ENCODE data around the gene GALNT2. TPM values are rescaled to one million over a fixed set of nuclear protein-coding genes. Genes with fewer than 3 reads are reported as not detected.

The GALNT2 gene
- total and polyA plus RNA-seq, 2 of the 13 experiments (the other 11 are each of a cell fraction or from before 2014, with no cell fraction given): 39.3 to 39.6 TPM

DNA sequence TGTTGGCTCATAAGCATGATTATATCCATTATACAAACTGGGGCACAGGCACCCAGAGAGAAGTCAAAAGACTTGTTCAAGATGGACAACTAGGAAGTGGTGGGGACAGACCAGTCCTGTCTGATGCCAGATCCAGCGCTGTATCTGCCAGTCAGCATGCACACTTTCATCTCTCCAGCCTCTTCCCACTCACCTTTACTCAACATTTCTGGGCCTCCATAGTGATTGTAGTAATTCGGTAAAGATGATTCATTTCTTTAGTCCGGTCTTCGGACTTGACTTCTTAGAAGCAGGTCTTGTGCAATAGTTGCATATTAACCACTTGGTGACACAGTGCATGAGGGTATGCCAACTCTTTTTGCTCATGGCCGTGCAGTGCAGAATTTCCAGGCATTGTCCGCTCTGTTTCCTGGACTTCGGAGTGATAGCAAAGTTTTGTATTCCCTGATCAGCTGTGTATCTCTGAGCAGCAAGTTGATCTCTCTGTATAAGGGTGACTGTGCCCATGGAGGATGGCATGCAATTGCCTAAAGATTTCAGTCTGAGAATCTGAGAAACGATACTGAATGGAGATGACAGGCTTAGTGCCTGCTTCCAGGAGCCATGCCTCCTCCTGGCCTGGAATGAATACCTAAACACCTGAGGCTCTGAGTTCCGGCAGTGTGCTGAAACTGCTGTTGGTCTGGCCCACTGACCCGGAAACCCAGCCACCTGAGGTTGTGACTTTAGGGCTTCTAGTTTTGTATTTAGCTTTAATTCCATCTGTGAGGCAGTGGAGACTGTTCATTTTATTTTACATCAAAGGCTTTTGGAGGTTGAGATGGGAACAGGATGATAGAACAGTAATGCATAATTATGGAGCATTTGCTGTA, 39.0 kb downstream of the GALNT2 start (continued):
- TF ChIP-seq ZNF761 (CRISPR knock-in tag; conservative IDR thresholded peaks at IDR 0.05) (no peak), SMARCC2 (IDR thresholded peaks at IDR 0.05) (no peak), ZNF790 (CRISPR knock-in tag; IDR thresholded peaks at IDR 0.05; ENCODE audit: borderline replicate concordance) (no peak), ZNF879 (CRISPR knock-in tag; IDR thresholded peaks at IDR 0.05) (no peak), ZNF253 (CRISPR knock-in tag; IDR thresholded peaks at IDR 0.05; ENCODE audit: borderline replicate concordance) (no peak), ZNF660 (CRISPR knock-in tag; IDR thresholded peaks at IDR 0.05; ENCODE audit: borderline replicate concordance, low read depth) (no peak), CEBPG (CRISPR knock-in tag; IDR thresholded peaks at IDR 0.05) (peak; percentile 99), EP300 (IDR thresholded peaks at IDR 0.05; ENCODE audit: low read depth in 2 of 2, low read length in 2 of 2) (peak in 1 of 2 experiments; percentile 87; a peak in 3 of 4 replicates), EP300 (CRISPR knock-in tag; IDR thresholded peaks at IDR 0.05; ENCODE audit: borderline replicate concordance) (no peak), SRSF9 (IDR thresholded peaks at IDR 0.05; ENCODE audit: borderline replicate concordance, insufficient read depth, low read depth, low read length, poor library complexity, severe bottlenecking) (no peak), CHCHD3 (CRISPR knock-in tag; IDR thresholded peaks at IDR 0.05) (no peak), ZNF20 (CRISPR knock-in tag; IDR thresholded peaks at IDR 0.05) (no peak), EED (CRISPR knock-in tag; IDR thresholded peaks at IDR 0.05) (no peak), ZNF781 (CRISPR knock-in tag; IDR thresholded peaks at IDR 0.05; ENCODE audit: borderline replicate concordance, not compliant biosample characterization) (no peak)
- TF ChIP-seq, protein P1, sequence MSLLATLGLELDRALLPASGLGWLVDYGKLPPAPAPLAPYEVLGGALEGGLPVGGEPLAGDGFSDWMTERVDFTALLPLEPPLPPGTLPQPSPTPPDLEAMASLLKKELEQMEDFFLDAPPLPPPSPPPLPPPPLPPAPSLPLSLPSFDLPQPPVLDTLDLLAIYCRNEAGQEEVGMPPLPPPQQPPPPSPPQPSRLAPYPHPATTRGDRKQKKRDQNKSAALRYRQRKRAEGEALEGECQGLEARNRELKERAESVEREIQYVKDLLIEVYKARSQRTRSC (CRISPR knock-in tag; IDR thresholded peaks at IDR 0.05; ENCODE audit: low read depth): no peak
- TF ChIP-seq, protein P2, sequence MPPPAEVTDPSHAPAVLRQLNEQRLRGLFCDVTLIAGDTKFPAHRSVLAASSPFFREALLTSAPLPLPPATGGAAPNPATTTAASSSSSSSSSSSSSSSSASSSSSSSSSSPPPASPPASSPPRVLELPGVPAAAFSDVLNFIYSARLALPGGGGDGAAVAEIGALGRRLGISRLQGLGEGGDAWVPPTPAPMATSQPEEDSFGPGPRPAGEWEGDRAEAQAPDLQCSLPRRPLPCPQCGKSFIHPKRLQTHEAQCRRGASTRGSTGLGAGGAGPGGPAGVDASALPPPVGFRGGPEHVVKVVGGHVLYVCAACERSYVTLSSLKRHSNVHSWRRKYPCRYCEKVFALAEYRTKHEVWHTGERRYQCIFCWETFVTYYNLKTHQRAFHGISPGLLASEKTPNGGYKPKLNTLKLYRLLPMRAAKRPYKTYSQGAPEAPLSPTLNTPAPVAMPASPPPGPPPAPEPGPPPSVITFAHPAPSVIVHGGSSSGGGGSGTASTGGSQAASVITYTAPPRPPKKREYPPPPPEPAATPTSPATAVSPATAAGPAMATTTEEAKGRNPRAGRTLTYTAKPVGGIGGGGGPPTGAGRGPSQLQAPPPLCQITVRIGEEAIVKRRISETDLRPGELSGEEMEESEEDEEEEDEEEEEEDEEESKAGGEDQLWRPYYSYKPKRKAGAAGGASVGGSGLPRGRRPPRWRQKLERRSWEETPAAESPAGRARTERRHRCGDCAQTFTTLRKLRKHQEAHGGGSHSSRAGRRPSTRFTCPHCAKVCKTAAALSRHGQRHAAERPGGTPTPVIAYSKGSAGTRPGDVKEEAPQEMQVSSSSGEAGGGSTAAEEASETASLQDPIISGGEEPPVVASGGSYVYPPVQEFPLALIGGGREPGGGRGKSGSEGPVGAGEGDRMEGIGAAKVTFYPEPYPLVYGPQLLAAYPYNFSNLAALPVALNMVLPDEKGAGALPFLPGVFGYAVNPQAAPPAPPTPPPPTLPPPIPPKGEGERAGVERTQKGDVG (CRISPR knock-in tag; IDR thresholded peaks at IDR 0.05; ENCODE audit: borderline replicate concordance): 0 out of 2 replicates have a peak, but pooled peaks have one; percentile 24
- TF ChIP-seq, protein P3, sequence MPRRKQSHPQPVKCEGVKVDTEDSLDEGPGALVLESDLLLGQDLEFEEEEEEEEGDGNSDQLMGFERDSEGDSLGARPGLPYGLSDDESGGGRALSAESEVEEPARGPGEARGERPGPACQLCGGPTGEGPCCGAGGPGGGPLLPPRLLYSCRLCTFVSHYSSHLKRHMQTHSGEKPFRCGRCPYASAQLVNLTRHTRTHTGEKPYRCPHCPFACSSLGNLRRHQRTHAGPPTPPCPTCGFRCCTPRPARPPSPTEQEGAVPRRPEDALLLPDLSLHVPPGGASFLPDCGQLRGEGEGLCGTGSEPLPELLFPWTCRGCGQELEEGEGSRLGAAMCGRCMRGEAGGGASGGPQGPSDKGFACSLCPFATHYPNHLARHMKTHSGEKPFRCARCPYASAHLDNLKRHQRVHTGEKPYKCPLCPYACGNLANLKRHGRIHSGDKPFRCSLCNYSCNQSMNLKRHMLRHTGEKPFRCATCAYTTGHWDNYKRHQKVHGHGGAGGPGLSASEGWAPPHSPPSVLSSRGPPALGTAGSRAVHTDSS (CRISPR knock-in tag; conservative IDR thresholded peaks at IDR 0.05): no peak
- TF ChIP-seq, protein P4, sequence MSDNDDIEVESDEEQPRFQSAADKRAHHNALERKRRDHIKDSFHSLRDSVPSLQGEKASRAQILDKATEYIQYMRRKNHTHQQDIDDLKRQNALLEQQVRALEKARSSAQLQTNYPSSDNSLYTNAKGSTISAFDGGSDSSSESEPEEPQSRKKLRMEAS (IDR thresholded peaks at IDR 0.05): peak; percentile 84; the same call in 1 of the 2 replicates

Data from HepG2 (cell line).